GM12874 (cell line): ENCODE measurements around the gene ZNF593.

Source experiments
- TF ChIP-seq, protein P1 (sequence below): IDR thresholded peaks from 2 replicates; pipeline ENCODE4 v1.5.1; 2011; ENCODE audit warnings: low read depth, mild to moderate bottlenecking, control low read depth, low read length, moderate library complexity; ENCODE audit not compliant: insufficient read depth

ZNF593 gene

DNA sequence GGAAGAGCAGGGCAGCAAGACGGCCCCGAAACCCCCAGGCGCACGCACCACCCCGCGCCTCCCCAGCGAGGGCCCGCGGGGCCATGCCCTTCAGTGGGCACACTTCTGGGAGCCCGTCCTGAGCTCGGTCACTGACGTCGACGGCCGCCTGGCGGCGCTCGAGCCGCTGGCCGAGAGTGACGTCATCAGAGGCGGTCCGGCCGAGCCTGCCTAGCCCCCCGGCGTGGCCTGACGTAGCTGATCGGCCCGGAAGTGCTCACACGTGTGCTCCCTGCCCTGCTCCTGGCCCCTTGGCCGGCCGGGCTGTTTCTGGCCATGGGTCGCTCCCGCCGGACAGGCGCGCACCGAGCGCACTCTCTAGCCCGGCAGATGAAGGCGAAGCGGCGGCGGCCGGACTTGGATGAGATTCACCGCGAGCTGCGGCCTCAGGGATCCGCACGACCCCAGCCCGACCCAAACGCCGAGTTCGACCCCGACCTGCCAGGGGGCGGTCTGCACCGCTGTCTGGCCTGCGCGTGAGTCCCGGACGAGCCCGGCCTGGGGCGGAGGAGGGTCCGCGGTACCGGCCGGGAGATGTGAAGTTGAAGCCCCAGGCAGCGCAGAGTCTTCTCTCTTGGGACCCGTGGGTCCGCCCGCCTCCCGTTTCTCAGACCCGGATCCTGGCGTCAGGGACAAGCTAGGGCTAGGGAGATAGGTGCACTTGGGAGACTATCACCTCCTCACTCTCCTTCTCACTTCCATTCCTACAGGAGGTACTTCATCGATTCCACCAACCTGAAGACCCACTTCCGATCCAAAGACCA is at the start of gene ZNF593:
Gene ZNF593, plus strand, starts transcription at position 240 of the 803 bp plus-strand sequence. Its CDS starts 76 bp downstream, at position 316.
- TF ChIP-seq, protein P1, sequence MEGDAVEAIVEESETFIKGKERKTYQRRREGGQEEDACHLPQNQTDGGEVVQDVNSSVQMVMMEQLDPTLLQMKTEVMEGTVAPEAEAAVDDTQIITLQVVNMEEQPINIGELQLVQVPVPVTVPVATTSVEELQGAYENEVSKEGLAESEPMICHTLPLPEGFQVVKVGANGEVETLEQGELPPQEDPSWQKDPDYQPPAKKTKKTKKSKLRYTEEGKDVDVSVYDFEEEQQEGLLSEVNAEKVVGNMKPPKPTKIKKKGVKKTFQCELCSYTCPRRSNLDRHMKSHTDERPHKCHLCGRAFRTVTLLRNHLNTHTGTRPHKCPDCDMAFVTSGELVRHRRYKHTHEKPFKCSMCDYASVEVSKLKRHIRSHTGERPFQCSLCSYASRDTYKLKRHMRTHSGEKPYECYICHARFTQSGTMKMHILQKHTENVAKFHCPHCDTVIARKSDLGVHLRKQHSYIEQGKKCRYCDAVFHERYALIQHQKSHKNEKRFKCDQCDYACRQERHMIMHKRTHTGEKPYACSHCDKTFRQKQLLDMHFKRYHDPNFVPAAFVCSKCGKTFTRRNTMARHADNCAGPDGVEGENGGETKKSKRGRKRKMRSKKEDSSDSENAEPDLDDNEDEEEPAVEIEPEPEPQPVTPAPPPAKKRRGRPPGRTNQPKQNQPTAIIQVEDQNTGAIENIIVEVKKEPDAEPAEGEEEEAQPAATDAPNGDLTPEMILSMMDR = peak; percentile 100

DNA sequence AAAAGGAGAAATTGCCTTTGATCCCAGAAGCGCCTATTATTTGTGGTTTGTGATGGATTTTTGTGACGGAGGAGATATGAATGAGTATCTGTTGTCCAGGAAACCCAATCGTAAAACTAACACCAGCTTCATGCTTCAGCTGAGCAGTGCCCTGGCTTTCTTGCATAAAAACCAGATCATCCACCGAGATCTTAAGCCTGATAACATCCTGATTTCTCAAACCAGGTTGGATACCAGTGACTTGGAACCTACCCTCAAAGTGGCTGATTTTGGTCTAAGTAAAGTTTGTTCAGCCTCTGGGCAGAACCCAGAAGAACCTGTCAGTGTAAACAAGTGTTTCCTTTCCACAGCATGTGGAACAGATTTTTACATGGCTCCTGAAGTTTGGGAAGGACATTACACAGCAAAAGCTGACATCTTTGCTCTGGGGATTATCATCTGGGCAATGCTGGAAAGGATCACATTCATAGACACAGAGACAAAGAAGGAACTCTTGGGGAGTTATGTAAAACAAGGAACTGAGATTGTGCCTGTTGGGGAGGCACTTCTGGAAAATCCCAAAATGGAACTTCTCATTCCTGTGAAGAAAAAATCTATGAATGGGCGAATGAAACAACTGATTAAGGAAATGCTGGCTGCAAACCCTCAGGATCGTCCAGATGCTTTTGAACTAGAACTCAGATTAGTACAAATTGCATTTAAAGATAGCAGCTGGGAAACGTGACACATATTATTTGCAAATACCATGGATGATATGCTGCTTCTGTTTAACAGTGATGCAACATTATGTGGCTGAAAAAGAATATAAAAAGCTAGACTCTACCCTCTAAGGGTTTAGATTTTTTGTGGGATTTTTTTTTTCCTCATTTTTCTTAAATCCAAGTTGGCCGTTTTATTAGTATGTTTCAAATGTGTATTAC is 47.6 kb upstream of the ZNF593 start:
- TF ChIP-seq, protein P1 = no peak

DNA sequence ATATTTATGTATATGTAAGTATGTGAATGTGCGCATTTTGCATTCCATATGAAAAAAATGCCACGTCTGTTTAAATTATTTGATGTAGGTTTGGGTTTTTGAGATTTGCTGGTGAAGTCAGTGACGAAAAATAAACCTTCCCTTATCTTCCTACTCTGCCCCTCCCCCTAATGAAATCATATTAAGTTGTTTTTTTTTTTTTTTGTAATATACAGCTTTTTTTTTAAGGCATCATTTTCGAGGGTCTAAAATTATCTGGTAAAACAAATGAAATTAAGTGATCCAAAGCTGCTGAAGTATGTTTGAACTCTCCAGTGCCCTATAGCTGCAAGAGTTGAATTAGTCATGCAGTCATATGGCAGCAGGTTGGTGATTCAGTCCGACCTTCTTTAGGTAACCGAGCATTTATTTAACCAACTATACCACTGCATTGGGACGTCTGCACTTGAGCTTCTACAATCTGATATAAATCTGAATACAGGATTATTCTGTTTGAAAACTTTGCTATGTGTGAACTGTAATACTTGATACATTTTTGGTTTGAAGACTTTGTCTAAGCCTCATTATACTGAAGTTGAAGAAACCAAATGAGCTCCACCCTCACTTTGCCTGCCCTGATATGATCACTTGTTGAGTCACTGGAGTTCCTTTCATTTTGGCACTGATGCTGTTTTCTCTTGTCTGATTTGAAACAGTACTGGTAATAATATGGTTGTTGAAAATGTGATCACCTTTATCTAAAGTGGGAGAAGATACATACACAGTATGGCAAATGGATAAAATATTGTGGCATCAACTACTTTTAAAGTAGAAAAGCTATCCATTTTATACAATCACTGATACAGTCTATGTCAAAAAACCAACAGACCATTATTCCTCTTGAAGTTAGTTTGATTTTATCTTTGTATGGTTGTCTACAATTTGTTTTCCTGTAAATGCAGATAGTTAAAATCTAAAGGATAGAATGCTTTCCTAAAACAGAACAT is 46.4 kb upstream of the ZNF593 start:
- TF ChIP-seq, protein P1 = no peak

DNA sequence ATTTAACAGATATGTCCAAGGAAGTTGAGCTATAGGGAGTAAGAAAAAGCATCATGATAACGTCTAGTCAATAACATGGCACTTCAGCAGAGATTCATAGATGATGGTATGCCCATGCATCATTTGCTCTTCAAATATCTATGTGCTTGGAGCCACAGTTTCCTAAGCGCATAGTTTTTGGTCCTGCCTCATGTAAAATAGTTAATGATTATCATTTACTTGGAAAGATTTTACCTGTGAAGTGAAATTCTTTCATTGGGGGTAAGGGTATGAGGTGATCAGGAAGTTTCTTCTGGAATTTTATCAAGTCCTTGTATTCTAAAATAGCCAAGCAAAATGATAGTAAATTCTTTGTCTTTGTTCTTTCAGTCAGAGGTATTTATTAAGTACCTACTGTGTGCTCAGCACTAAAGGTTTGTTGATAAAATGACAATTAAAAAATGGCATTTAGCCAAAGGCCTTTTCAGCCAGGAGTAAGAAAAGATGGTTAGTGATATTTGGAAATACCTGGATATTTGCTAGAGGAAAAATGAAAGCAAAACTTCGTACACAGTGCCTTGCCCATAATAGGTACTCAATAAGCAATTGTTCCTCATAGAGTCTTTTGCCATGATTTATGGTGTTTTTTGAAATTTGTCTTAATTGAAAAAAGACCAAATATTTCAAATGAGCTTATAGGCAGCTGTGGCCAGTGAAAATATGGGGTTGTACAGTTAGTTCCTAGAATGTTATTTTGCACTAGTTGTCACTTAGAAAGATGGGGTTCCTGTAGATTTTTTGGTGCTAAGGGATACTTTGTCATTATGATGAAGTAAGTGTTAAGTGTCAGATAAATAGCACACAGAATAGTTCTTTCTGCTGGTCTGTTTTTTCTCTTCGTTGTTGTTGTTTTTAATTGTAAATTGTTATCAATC is 45.0 kb upstream of the ZNF593 start:
- TF ChIP-seq, protein P1 = no peak

DNA sequence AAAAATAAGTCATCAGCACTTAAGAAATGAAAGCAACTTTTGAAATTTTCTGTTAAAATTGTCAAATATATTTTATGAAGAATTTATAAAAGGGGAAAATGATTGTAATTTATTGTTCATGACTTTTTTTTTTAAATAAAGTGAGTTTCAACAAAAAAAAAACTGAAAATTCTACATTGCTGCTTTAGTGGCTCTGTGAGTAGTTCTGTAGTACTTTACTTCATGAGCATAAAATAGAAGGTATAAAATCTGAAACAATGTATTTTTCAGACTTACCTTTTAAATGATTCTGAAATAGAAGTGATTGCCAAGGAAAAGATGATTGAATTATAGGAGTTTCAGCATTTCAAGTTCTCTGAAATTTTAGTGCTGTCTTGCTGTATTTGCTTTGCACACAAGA is 44.3 kb upstream of the ZNF593 start:
- TF ChIP-seq, protein P1 = no peak

DNA sequence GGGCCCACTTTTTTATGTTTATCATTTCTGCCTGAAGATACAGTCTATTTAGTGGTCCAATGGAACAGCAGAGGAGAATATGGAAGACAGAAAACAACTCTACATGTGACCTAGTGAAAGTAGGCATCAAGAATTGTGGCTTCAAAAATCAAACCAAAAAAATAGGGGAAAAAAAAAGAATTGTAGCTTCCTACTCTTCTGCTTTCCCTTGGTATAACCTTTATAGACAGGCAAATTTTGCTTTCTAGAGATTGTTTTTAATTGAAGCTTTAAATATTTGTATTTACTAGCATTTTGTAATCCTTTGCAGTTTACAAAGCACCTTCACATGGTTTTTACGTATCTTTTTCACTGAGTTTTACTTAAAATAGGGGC is 43.8 kb upstream of the ZNF593 start:
- TF ChIP-seq, protein P1 = no peak
